H9 (cell line): Measurements from ENCODE around the gene ADGRB3. TPM values are rescaled to one million over a fixed set of nuclear protein-coding genes. Genes with fewer than 3 reads are reported as not detected.

Source experiments
- DNase-seq: peaks from one replicate; pipeline ENCODE4 v3.0.0-alpha.2; 2017
- H2AFZ ChIP-seq: one replicate; pipeline ENCODE4 v1.6.1; 2013; ENCODE audit warnings: mild to moderate bottlenecking, low read length, control low read depth, moderate library complexity
- H2AK5ac ChIP-seq: 2 replicates; pipeline ENCODE4 v1.6.1; 2013; ENCODE audit warnings: low read length, control low read depth, mixed read lengths; ENCODE audit not compliant: insufficient read length
- H2BK120ac ChIP-seq: one replicate; pipeline ENCODE4 v1.6.1; 2013; ENCODE audit warnings: low read depth, mild to moderate bottlenecking, low read length, control low read depth, inconsistent platforms; ENCODE audit not compliant: poor library complexity, severe bottlenecking
- H2BK12ac ChIP-seq: 2 replicates; pipeline ENCODE4 v1.6.1; 2013; ENCODE audit warnings: low read length, control low read depth, mixed read lengths, low read depth; ENCODE audit not compliant: insufficient read length
- H2BK15ac ChIP-seq: 2 replicates; pipeline ENCODE4 v1.6.1; 2013; ENCODE audit warnings: low read depth, low read length, control low read depth
- H2BK20ac ChIP-seq: one replicate; pipeline ENCODE4 v1.6.1; 2013; ENCODE audit warnings: low read depth, mild to moderate bottlenecking, low read length, control low read depth, inconsistent platforms; ENCODE audit not compliant: poor library complexity, severe bottlenecking
- H2BK5ac ChIP-seq: 2 replicates; pipeline ENCODE4 v1.6.1; 2013; ENCODE audit warnings: low read length, control low read depth, mixed read lengths; ENCODE audit not compliant: insufficient read length
- H3K14ac ChIP-seq: 2 replicates; pipeline ENCODE4 v1.6.1; 2013; ENCODE audit warnings: low read length, control low read depth; ENCODE audit not compliant: insufficient read depth
- H3K18ac ChIP-seq: 2 replicates; pipeline ENCODE4 v1.6.1; 2013; ENCODE audit warnings: low read depth, mild to moderate bottlenecking, mixed read lengths, low read length, control low read depth; ENCODE audit not compliant: insufficient read length
- H3K23ac ChIP-seq: 2 replicates; pipeline ENCODE4 v1.6.1; 2013; ENCODE audit warnings: low read length, control low read depth, mixed read lengths, low read depth; ENCODE audit not compliant: insufficient read length
- H3K23me2 ChIP-seq: 2 replicates; pipeline ENCODE4 v1.6.1; 2013; ENCODE audit warnings: low read depth, mild to moderate bottlenecking, mixed read lengths, low read length, control low read depth; ENCODE audit not compliant: insufficient read length, poor library complexity, severe bottlenecking
- H3K27ac ChIP-seq: 2 replicates; pipeline ENCODE4 v1.5.1; 2013; ENCODE audit warnings: low read length, control low read depth, mixed read lengths, low read depth; ENCODE audit not compliant: insufficient read length
- H3K27me3 ChIP-seq: 2 replicates; pipeline ENCODE4 v1.6.1; 2013; ENCODE audit warnings: low read length, control low read depth, inconsistent platforms; ENCODE audit not compliant: insufficient read depth
- H3K4ac ChIP-seq: 2 replicates; pipeline ENCODE4 v1.6.1; 2013; ENCODE audit warnings: low read depth, mild to moderate bottlenecking, control low read depth, inconsistent platforms, low read length, moderate library complexity
- H3K4me1 ChIP-seq: 2 replicates; pipeline ENCODE4 v1.6.1; 2013; ENCODE audit warnings: low read length, control low read depth, inconsistent platforms; ENCODE audit not compliant: insufficient read depth
- H3K4me2 ChIP-seq: 2 replicates; pipeline ENCODE4 v1.6.1; 2013; ENCODE audit warnings: low read length, control low read depth, mixed read lengths; ENCODE audit not compliant: insufficient read length, insufficient read depth
- H3K56ac ChIP-seq: 2 replicates; pipeline ENCODE4 v1.6.1; 2013; ENCODE audit warnings: low read depth, mild to moderate bottlenecking, mixed read lengths, low read length, control low read depth; ENCODE audit not compliant: insufficient read length
- H3K79me1 ChIP-seq: 2 replicates; pipeline ENCODE4 v1.6.1; 2013; ENCODE audit warnings: low read depth, mild to moderate bottlenecking, moderate library complexity, low read length, control low read depth, inconsistent platforms; ENCODE audit not compliant: insufficient read depth, poor library complexity, severe bottlenecking
- H3K79me2 ChIP-seq: 2 replicates; pipeline ENCODE4 v1.6.1; 2013; ENCODE audit warnings: low read length, control low read depth, inconsistent platforms; ENCODE audit not compliant: insufficient read depth
- H3K9ac ChIP-seq: 2 replicates; pipeline ENCODE4 v1.6.1; 2013; ENCODE audit warnings: low read length, control low read depth, mixed read lengths; ENCODE audit not compliant: insufficient read length; ENCODE audit errors: extremely low read depth
- H3K9me3 ChIP-seq: one replicate; pipeline ENCODE4 v1.6.1; 2013; ENCODE audit warnings: low read depth, low read length, inconsistent platforms; ENCODE audit not compliant: control insufficient read depth
- H3T11ph ChIP-seq: one replicate; pipeline ENCODE4 v1.6.1; 2013; ENCODE audit warnings: mild to moderate bottlenecking, low read length, control low read depth, inconsistent platforms
- H4K20me1 ChIP-seq: one replicate; pipeline ENCODE4 v1.6.1; 2013; ENCODE audit not compliant: control insufficient read depth, insufficient read length, insufficient read depth
- H4K5ac ChIP-seq: 2 replicates; pipeline ENCODE4 v1.6.1; 2013; ENCODE audit warnings: low read depth, mild to moderate bottlenecking, mixed read lengths, low read length, control low read depth; ENCODE audit not compliant: insufficient read length
- H4K8ac ChIP-seq: replicated peaks from 2 replicates; pipeline ENCODE4 v1.6.1; 2013; ENCODE audit warnings: low read length, control low read depth, mixed read lengths, low read depth; ENCODE audit not compliant: insufficient read length
- H4K91ac ChIP-seq: 2 replicates; pipeline ENCODE4 v1.6.1; 2013; ENCODE audit warnings: low read depth, mild to moderate bottlenecking, moderate library complexity, mixed read lengths, low read length, control low read depth; ENCODE audit not compliant: insufficient read length
- H3K27ac Mint-ChIP-seq, 3 experiments: 2 replicates in 2 of 3; 3 replicates in 1 of 3; pipeline ENCODE4 v1.8.0; 2020 to 2021; ENCODE audit warnings: mixed read lengths in 3 of 3, mild to moderate bottlenecking in 1 of 3, moderate library complexity in 1 of 3
- H3K27me3 Mint-ChIP-seq: 2 replicates; pipeline ENCODE4 v1.8.0; 2021; ENCODE audit warnings: low read depth, mild to moderate bottlenecking, moderate library complexity, mixed read lengths
- H3K36me3 Mint-ChIP-seq, 3 experiments: 2 replicates in 2 of 3; 3 replicates in 1 of 3; pipeline ENCODE4 v1.8.0; 2020 to 2021; ENCODE audit warnings: low read depth in 3 of 3, mixed read lengths in 3 of 3; ENCODE audit not compliant: insufficient read depth in 1 of 3
- H3K4me1 Mint-ChIP-seq, 2 experiments: 2 replicates each; pipeline ENCODE4 v1.8.0; 2020; ENCODE audit warnings: mixed read lengths in 2 of 2
- H3K4me3 Mint-ChIP-seq, 2 experiments: 2 replicates in 1 of 2; 3 replicates in 1 of 2; pipeline ENCODE4 v1.8.0; 2020 to 2021; ENCODE audit warnings: mild to moderate bottlenecking in 2 of 2, mixed read lengths in 2 of 2, moderate library complexity in 1 of 2
- H3K9me3 Mint-ChIP-seq, 2 experiments: 2 replicates in 1 of 2; 3 replicates in 1 of 2; pipeline ENCODE4 v1.8.0; 2020; ENCODE audit warnings: mild to moderate bottlenecking in 2 of 2, mixed read lengths in 2 of 2, moderate library complexity in 1 of 2
- WGBS: extraction: QIAGEN DNeasy Blood & Tissue Kit; methylation state at CpG from one replicate; pipeline ENCODE4 v1.1.7; 2013; ENCODE audit warnings: missing lambda C conversion rate, low lambda C conversion rate, mixed read lengths; ENCODE audit not compliant: insufficient read length; ENCODE audit errors: extremely low coverage; 5-methylcytosine and 5-hydroxymethylcytosine counted together
- total RNA-seq: library from RNA; stranded (reverse); gene quantifications from 2 replicates; pipeline ENCODE4 v1.2.1, GENCODE V29; 2021
- TF ChIP-seq, protein P1 (sequence below): fragments of 200-600 bp; sonication (generic); conservative IDR thresholded peaks from 3 replicates; pipeline ENCODE4 v1.8.0; 2021; ENCODE audit warnings: antibody characterized with exemption, mild to moderate bottlenecking

The ADGRB3 gene
- total RNA-seq, 1 experiment from 2014 or later: 0.37 TPM

DNA sequence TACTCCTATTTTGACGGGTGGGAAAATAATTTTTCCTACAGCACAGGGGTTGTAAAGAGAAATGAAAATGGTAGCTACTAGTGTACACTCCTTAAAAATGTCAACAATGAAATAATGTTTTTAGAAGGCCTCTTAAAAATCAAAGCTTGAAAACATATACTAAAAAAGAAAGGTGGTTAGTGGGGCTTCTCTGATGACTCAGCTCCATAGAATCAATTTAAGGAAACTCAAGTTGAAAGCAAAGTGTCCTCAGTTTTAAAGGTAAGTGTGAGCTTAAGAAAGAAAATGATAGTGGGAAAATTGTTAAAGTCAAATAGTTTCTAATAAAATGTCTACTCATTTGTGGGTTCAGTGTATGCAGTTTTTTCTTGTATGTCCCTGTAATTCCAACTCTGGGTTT, 58.2 kb downstream of the ADGRB3 start:
- Histone ChIP-seq H3K9ac (no peak overlapping the region), H3K79me2 (no peaks in the 10 kb centered on the region), H4K20me1 (no peaks in the 10 kb centered on the region), H3K27ac (no peak overlapping the region), H4K8ac (no peak overlapping the region), H3K14ac (no peak overlapping the region), H4K91ac (no peak overlapping the region), H2AK5ac (no peak overlapping the region), H3T11ph (no peak overlapping the region), H3K4ac (no peak overlapping the region), H2BK12ac (no peak overlapping the region), H3K4me2 (no peak overlapping the region), H2BK120ac (no peak overlapping the region), H2BK5ac (no peak overlapping the region), H3K27me3 (no peaks in the 10 kb centered on the region), H4K5ac (no peak overlapping the region), H3K79me1 (no peaks in the 10 kb centered on the region), H3K23me2 (no peaks in the 10 kb centered on the region), H2AFZ (no peak overlapping the region), H3K4me1 (no peaks in the 10 kb centered on the region), H3K9me3 (no peaks in the 10 kb centered on the region), H3K56ac (no peak overlapping the region), H2BK20ac (no peak overlapping the region), H2BK15ac (no peak overlapping the region), H3K18ac (no peak overlapping the region), H3K23ac (no peak overlapping the region)
- H3K4me1 Mint-ChIP-seq: peaks cover 5 to 8% of the 10 kb centered on the region in 2 experiments
- H3K27ac Mint-ChIP-seq: no peak overlapping the region
- no peaks in the 10 kb centered on the region for H3K36me3 Mint-ChIP-seq
- no CpG with 5 or more reads among the region's 1 CpG for WGBS
- H3K4me3 Mint-ChIP-seq: no peak overlapping the region
- no peak for DNase-seq
- H3K27me3 Mint-ChIP-seq: no peaks in the 10 kb centered on the region
- TF ChIP-seq, protein P1, sequence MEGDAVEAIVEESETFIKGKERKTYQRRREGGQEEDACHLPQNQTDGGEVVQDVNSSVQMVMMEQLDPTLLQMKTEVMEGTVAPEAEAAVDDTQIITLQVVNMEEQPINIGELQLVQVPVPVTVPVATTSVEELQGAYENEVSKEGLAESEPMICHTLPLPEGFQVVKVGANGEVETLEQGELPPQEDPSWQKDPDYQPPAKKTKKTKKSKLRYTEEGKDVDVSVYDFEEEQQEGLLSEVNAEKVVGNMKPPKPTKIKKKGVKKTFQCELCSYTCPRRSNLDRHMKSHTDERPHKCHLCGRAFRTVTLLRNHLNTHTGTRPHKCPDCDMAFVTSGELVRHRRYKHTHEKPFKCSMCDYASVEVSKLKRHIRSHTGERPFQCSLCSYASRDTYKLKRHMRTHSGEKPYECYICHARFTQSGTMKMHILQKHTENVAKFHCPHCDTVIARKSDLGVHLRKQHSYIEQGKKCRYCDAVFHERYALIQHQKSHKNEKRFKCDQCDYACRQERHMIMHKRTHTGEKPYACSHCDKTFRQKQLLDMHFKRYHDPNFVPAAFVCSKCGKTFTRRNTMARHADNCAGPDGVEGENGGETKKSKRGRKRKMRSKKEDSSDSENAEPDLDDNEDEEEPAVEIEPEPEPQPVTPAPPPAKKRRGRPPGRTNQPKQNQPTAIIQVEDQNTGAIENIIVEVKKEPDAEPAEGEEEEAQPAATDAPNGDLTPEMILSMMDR: no peak
- H3K9me3 Mint-ChIP-seq: no peaks in the 10 kb centered on the region
